Pancreas (tissue), 10 donors: ENCODE measurements around the gene HIVEP1. TPM values are rescaled to one million over a fixed set of nuclear protein-coding genes. Genes with fewer than 3 reads are reported as not detected.

ENCODE experiments used
- ATAC-seq, 4 donors: fragments of 200-7000 bp; cut with Tn5 transposase; one replicate each; pipeline versions ENCODE4 v1.8.0 to v1.9.1; 2020; ENCODE audit warnings: mild to moderate bottlenecking in 4 of 4, moderate library complexity in 4 of 4
- DNase-seq, 6 donors: peaks; one replicate each; pipeline ENCODE4 v3.0.0-alpha.2; 2020
- FAIRE-seq: peaks from 2 replicates; lab custom pipeline; 2012; peaks lifted over from hg19 to GRCh38; lab: Jason Lieb, UNC
- H3K27ac ChIP-seq, 4 donors: fragments of 200-600 bp; sonication (generic); 1 replicate in 3 of 4; 2 replicates in 1 of 4; pipeline versions ENCODE4 v1.5.0 to v1.8.0; 2020
- H3K27me3 ChIP-seq, 4 donors: fragments of 200-600 bp; one replicate each; pipeline ENCODE4 v1.8.0; 2021
- H3K36me3 ChIP-seq, 3 donors: fragments of 200-600 bp; sonication (generic) in 1 of 3; one replicate each; pipeline versions ENCODE4 v1.5.0 to v1.8.0; 2020 to 2021
- H3K4me1 ChIP-seq, 3 donors: fragments of 200-600 bp; one replicate each; pipeline ENCODE4 v1.8.0; 2021
- H3K4me3 ChIP-seq, 4 donors: fragments of 200-600 bp; sonication (generic) in 2 of 4; one replicate each; pipeline versions ENCODE4 v1.5.0 to v1.8.0; 2020 to 2021
- H3K9me3 ChIP-seq, 4 donors: fragments of 200-600 bp; one replicate each; pipeline ENCODE4 v1.8.0; 2021
- CTCF ChIP-seq, 4 donors: fragments of 200-600 bp; sonication (generic) in 3 of 4; IDR thresholded peaks; one replicate each; pipeline versions ENCODE4 v1.5.0 to v1.8.0; 2021; ENCODE audit warnings: antibody characterized with exemption in 4 of 4
- WGBS, 2 donors: extraction: QIAGEN DNeasy Blood & Tissue Kit; methylation state at CpG; one replicate each; pipeline ENCODE4 v1.1.7; 2013; 5-methylcytosine and 5-hydroxymethylcytosine counted together
- intact Hi-C, 3 donors: fragments of 100-400 bp; cut with DNase I; formaldehyde crosslinking; loops; one replicate each; pipeline versions ENCODE4 v1.11.1 to v1.14.2; 2022
- polyA plus RNA-seq, 2 donors: library from polyadenylated mRNA; stranded (reverse); fragments of 200-250 nt; gene quantifications; one replicate each; pipeline ENCODE4 v1.2.3, GENCODE V29; 2013
- total RNA-seq, 6 donors: library from RNA; stranded (reverse); fragmentation: NEBNext Ultra II Directional in 4 of 6; extraction: Animal tissue kit (Norgen Biotek cat#: 25700) in 4 of 6; gene quantifications; one replicate each; pipeline versions ENCODE4 v1.2.1 to v1.2.4, GENCODE V29; 2021 to 2023
- donor health status: healthy with polysubstance abuse.
- donor health status: DM: no; HTN: no; CAD: no; lungs with moderate emphysema.
- donor health status: DM: no; HTN: no; CAD: no.
- donor health status: control.
- donor health status: control.
- donor health status: Bipolar disorder and iron deficiency.
- donor health status: DM: yes; HTN: yes; CAD: no.
- donor health status: DM: no; HTN: no; CAD: no.
- donor health status: DM: no; HTN: no; CAD: no.
- donor health status: DM: yes; HTN: yes; CAD: no.

HIVEP1 gene
- total and polyA plus RNA-seq, 8 donors = 3.8 to 17.7 (median 9.2) TPM

GRCh38 chr6:12020187-12020791 lies 8.2 kb downstream of the HIVEP1 start:
- no peaks in the 10 kb centered on the region for H3K9me3 ChIP-seq
- no peak for TF ChIP-seq CTCF (IDR thresholded peaks at IDR 0.05)
- peaks cover 0 to 3% (median 0%) of the 10 kb centered on the region in 3 donors for H3K36me3 ChIP-seq
- H3K27me3 ChIP-seq = no peaks in the 10 kb centered on the region
- intact Hi-C loops = no loop called here
- no peak overlapping the region for H3K27ac ChIP-seq
- H3K4me3 ChIP-seq = no peak overlapping the region
- no peak for ATAC-seq
- WGBS, 2 donors = 91 to 94% methylated on average over 12 of the region's 12 CpGs
- H3K4me1 ChIP-seq = peaks cover 9 to 19% (median 18%) of the 10 kb centered on the region in 3 donors
- no peak for DNase-seq
- FAIRE-seq = no peak

GRCh38 chr6:12022481-12022880 lies 10.4 kb downstream of the HIVEP1 start:
- DNase-seq = no peak
- ATAC-seq = no peak
- intact Hi-C loops = no loop called here
- H3K9me3 ChIP-seq = no peaks in the 10 kb centered on the region
- H3K4me3 ChIP-seq = no peak overlapping the region
- peaks cover 19 to 25% (median 23%) of the 10 kb centered on the region in 3 donors for H3K4me1 ChIP-seq
- no peak overlapping the region for H3K27ac ChIP-seq
- H3K36me3 ChIP-seq = no peaks in the 10 kb centered on the region
- FAIRE-seq = no peak
- 100% methylated on average over 1 of the region's 1 CpG for WGBS, 2 donors
- no peak for TF ChIP-seq CTCF (IDR thresholded peaks at IDR 0.05)
- no peaks in the 10 kb centered on the region for H3K27me3 ChIP-seq

- H3K27ac ChIP-seq = no peak overlapping the region
- H3K4me1 ChIP-seq = peaks cover 19 to 25% (median 23%) of the 10 kb centered on the region in 3 donors
- DNase-seq (no peak), ATAC-seq (no peak), FAIRE-seq (no peak)
- no peaks in the 10 kb centered on the region for H3K36me3 ChIP-seq
- intact Hi-C loops = no loop called here
- no peaks in the 10 kb centered on the region for H3K9me3 ChIP-seq
- no peaks in the 10 kb centered on the region for H3K27me3 ChIP-seq
- no peak overlapping the region for H3K4me3 ChIP-seq
- WGBS, 2 donors = 67 to 69% methylated on average over 7 of the region's 7 CpGs
- no peak for TF ChIP-seq CTCF (IDR thresholded peaks at IDR 0.05)
Observed at GRCh38 chr6:12022953-12023388, 10.9 kb downstream of the HIVEP1 start.

GRCh38 chr6:12024216-12024615 lies 12.1 kb downstream of the HIVEP1 start:
- Histone ChIP-seq H3K4me3 (no peak overlapping the region), H3K4me1 (peaks cover 19 to 25% (median 23%) of the 10 kb centered on the region in 3 donors), H3K36me3 (no peaks in the 10 kb centered on the region), H3K27me3 (no peaks in the 10 kb centered on the region), H3K27ac (no peak overlapping the region), H3K9me3 (no peaks in the 10 kb centered on the region)
- ATAC-seq (peak in 1 of 4 donors; percentile 52), FAIRE-seq (no peak), DNase-seq (no peak)
- intact Hi-C loops = no loop called here
- no peak for TF ChIP-seq CTCF (IDR thresholded peaks at IDR 0.05)
- 45 to 46% methylated on average over 2 of the region's 2 CpGs for WGBS, 2 donors

- ATAC-seq = peak in 2 of 4 donors; percentile 44 to 47
- Histone ChIP-seq H3K27ac (no peak overlapping the region), H3K27me3 (no peaks in the 10 kb centered on the region), H3K9me3 (no peaks in the 10 kb centered on the region), H3K4me3 (no peak overlapping the region), H3K4me1 (peaks cover 19 to 25% (median 23%) of the 10 kb centered on the region in 3 donors), H3K36me3 (no peaks in the 10 kb centered on the region)
- whole genome bisulfite sequencing, 2 donors = 78 to 84% methylated on average over 4 of the region's 4 CpGs
- FAIRE-seq = peak; percentile 43
- no peak for DNase-seq
- no peak for TF ChIP-seq CTCF (IDR thresholded peaks at IDR 0.05)
- intact Hi-C loops = no loop called here
Observed at GRCh38 chr6:12024699-12025434, 12.8 kb downstream of the HIVEP1 start.
